Activated CD4-positive, alpha-beta T cell treated with anti-CD3 and anti-CD28 coated beads, Interleukin-2, amount 50 U/mL, for 4 hours (primary cell): ENCODE results near the gene LAYN.

Experiments used
- DNase-seq, 2 experiments: peaks; one replicate each; pipeline ENCODE4 v3.0.0-alpha.2; 2020

The LAYN gene

DNA sequence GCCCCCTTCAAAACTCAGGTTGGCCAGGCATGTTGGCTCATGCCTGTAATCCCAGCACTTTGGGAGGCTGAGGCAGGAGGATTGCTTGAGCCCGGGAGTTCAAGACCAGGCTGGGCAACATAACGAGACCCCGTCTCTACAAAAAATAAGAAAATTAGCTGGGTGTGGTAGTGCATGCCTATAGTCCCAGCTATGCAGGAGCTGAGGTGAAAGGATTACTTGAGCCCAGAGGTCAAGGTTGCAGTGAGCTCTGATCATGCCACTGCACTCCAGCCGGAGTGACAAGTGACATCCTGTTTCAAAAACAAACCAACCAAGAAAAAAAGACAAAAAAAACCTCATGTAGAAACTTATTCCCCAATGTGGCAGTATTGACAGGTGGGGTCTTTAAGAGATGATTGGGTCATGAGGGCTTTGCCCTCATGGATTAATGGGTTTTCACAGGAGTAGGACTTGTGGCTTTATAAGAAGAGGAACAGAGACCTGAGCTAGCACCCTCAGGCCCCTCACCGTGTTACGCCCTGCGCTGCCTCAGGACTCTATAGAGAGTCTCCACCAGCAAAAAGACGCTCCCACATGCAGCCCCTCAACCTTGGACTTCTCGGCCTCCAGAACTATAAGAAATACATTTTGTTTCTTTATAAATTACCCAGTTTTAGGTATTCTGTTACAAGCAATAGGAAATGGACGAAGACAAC lies 22.3 kb downstream of the LAYN start:
- no peak for DNase-seq

DNA sequence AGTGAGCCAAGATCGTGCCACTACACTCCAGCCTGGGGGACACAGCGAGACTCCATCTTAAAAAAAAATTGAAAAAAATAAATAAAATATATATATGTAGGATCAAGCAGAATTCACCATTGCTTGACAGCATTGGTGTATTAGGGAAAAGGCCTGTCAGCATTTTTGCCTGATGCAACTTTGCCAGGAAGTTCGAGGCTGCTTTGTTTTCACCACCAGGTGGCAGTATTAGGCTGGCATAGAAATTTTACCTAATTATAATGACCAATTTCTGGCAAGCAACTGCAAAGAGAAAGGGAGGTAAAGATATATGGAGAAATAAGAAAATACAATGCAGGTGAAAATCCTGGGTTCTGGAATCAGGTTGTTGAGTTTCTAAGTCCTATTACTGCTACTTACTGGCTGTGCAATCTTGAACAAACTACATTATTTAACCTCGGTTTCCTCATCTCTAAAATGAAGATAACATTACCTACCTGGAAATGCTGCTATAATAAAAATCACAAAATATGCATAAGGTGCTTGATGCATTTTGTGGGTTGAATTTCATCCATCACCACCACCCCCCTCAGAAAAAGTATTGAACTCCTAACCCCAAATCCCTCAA lies 24.7 kb downstream of the LAYN start:
- DNase-seq = peak; percentile 56

DNA sequence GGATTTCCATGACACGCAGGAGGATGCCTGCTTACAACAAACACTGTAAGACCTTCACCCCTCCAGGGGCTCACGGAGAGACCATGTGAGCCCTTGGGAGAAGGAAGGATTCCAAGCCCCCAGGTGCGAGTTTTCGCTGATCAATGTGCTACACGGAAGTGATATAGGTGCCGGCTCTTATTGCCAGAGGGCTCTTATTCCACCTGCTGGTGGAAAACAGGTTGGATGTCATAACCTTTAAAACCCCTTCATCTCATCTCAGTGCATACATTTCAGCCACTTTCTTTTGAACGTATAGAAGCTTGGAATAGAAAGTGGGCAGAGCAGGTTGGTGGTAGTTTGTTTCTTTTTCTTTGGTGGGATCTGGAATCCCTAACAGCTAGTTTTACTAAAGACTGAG lies 25.8 kb downstream of the LAYN start:
- no peak for DNase-seq

DNA sequence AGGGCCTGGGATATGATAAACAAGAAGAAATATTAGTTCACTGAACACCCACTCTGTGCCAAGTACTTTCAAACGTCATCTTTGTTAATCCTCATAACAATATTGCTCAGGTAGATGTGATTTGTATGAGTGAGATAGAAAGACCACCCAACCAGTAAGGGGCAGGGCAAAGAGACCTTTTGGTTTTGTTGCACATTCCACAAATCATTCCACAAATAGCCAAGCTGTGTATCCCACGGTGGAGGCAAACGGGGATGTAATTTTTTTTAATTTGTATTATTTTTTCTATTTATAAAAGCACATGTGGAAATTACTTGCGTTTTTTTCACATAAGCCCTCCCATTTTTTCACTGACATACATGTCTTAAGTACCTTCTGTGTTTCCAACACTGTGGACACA lies 29.0 kb downstream of the LAYN start:
- no peak for DNase-seq

GRCh38 chr11:111570796-111571195 lies 30.3 kb downstream of the LAYN start:
- DNase-seq = no peak

GRCh38 chr11:111571829-111572501 lies 31.4 kb downstream of the LAYN start:
- DNase-seq = no peak

GRCh38 chr11:111572581-111572980 lies 32.1 kb downstream of the LAYN start:
- no peak for DNase-seq

- DNase-seq = no peak
Measured at GRCh38 chr11:111573821-111574249, 33.3 kb downstream of the LAYN start.

DNA sequence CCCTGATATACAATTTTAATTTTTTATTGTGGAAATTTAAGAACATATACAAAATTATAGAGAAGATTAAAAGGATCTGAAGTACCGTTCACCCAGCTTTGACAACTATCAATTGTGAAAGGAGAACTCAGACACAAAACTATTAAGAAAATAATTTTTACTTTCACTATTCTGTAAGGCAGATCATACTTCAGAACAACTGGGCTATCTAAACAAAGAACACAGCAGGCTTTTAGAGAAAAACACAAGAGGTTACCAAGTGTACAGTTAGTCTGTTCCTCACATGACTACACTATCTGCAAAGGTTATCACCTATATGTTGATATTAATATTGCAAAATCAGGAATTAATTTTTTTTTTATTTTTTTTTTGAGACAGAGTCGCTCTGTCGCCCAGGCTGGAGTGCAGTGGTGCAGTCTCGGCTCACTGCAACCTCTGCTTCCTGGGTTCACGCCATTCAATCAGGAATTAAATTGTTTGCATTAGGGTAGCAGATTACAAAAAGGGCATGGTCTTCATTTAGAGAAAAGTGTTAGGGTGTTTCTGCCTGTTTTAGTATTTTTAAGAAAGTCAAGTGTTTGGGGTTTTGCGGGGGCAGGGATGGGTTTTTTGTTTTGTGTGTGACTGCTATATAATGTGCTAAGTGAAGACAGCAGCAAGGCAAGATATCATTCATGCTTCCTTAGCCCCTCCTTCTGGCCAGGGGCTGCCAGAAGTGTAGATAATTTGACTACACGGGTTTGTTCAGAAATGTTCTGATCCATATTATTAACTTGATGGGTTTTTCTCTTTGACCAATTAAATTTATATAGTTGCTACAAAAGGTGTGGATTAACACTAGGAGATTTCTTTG lies 34.1 kb downstream of the LAYN start:
- no peak for DNase-seq

- DNase-seq = no peak
Measured at GRCh38 chr11:111575740-111576139, 35.2 kb downstream of the LAYN start.

- DNase-seq = no peak
Measured at GRCh38 chr11:111577821-111578220, 37.3 kb downstream of the LAYN start.

DNA sequence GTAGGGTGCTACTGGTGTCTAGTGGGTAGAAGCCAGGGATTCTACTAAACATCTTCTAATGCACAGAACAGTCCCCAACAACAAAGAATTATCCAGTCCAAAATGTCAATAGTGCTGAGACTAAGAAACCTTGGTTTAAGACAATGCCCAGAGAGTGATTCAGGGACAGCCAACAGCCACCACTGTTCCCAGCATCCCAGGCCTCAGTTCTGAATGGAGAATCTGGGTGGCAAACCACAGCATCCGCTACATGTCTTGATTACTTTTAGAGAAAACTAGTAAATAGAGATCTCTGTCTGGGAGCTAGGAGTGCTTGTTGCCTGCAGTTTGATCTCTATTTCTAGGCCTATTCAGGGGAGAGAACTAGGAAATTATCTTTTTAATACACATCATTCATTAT lies 40.8 kb downstream of the LAYN start:
- DNase-seq = no peak

- DNase-seq = no peak
Measured at GRCh38 chr11:111582163-111582562, 41.6 kb downstream of the LAYN start.

- DNase-seq = no peak
Measured at GRCh38 chr11:111582881-111583280, 42.4 kb downstream of the LAYN start.

DNA sequence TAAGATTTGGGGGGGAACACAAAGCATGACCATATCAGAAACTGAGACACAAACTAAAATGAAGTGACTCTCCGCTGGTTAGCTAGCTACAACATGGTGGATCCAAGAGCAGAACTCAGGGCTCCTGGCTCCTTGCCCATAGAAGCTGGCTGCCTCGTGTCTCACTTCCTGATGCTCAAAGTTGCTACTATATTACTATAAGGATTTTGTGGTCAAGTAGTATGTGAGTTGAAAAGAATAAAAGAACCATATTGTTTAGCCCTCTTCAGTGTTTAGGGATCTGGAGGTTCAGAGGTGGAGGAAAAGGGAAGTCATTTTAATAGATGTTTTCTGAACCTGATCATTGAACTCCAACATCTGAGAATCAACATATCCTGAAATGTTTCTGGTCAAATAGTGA lies 44.9 kb downstream of the LAYN start:
- DNase-seq = no peak

GRCh38 chr11:111586388-111586831 lies 45.9 kb downstream of the LAYN start:
- DNase-seq = peak; percentile 27 to 44

DNA sequence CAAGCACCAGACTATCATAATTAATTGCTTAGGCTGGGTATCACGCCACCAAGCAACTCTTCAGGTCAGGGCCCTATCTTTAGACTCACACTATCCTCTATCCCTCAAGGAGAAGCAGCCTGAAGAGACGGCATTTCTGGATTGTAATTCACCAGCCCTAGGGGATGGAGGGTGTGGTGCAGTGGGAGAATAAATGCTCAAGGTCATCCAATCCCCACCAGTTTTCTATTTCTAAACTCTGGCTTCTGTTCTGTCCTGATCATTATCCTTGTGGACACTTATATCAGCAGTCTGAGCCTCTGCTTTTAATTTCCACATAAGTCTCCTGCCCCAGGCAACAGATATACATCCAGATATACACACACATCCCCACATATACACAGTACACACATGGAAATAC lies 48.6 kb downstream of the LAYN start:
- DNase-seq = no peak

GRCh38 chr11:111589886-111590499 lies 49.5 kb downstream of the LAYN start:
- DNase-seq = no peak

DNA sequence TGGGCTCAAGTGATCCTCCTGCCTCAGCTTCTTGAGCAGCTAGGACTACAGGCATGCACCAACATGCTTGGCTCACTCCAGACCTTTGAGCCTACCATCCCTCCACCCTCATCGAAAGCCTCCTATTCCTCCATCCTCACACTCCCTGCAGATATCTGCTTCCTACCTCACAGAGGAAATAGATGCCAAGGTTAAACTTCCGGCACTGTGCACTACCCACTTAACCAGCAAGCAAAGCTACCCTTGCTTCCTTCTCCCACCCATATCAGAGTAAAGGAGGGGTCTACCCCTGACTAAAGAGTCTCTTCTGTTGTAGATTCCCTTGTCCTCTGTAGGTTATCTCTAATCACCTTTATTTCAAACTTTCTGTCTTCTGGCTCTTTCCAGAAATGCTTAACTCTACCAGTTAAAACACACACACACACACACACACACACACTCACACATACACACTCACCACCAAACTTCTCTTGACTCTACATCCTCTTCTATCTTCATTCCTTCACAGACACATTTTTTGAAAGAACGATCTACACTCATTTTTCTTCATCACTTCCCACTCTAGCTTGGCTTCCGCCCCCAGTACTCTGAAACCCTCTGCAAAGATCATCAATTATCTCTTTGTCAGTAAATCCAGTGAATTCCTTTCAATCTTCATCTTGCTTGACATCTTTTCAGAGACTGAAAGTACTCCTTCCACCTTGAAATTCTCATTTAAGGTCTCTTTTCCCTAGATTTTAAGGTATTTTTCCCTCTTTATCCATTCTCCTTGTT lies 50.9 kb downstream of the LAYN start:
- no peak for DNase-seq

GRCh38 chr11:111592491-111592890 lies 52.0 kb downstream of the LAYN start:
- no peak for DNase-seq

- no peak for DNase-seq
Measured at GRCh38 chr11:111596319-111596718, 55.8 kb downstream of the LAYN start.

DNA sequence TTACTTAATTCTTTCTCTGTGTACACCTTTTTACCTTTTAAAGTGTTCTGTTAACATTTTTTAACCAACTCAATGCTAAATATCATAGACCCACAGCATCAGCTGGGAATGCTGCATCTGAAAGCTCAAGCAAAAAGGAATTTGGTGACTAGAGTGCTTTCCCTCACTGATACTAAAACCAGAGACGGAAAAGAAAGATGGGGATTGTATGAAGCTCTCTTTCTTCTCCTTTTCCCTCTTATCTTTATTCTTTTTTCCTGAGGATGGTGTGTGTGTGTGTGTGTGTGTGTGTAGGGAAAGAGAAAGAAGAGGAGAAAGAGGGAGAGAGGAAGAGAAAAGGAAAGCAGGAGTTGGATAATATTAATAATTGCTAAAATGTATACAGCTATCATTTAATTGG lies 57.6 kb downstream of the LAYN start:
- no peak for DNase-seq
